Vagina (tissue), 2 donors: ENCODE data around the gene RPL32.

Experiments used
- CTCF ChIP-seq, 3 experiments: fragments of 450-650 bp in 2 of 3; fragments of 200-600 bp in 1 of 3; sonication (generic) in 1 of 3; IDR thresholded peaks; one replicate each; pipeline ENCODE4 v1.5.1; 2017 to 2019; ENCODE audit warnings: antibody characterized with exemption in 3 of 3, mild to moderate bottlenecking in 2 of 3, moderate library complexity in 2 of 3
- POLR2A ChIP-seq, 2 donors: fragments of 450-650 bp; IDR thresholded peaks; one replicate each; pipeline ENCODE4 v1.6.1; 2017; ENCODE audit warnings: antibody characterized with exemption in 2 of 2, mild to moderate bottlenecking in 2 of 2, moderate library complexity in 2 of 2
- POLR2AphosphoS5 ChIP-seq, 2 donors: sonication (generic); formaldehyde crosslinking; IDR thresholded peaks; one replicate each; pipeline ENCODE4 v1.9.0; 2017; ENCODE audit warnings: antibody characterized with exemption in 2 of 2, mild to moderate bottlenecking in 2 of 2, low read depth in 1 of 2; ENCODE audit not compliant: insufficient read depth in 1 of 2

DNA sequence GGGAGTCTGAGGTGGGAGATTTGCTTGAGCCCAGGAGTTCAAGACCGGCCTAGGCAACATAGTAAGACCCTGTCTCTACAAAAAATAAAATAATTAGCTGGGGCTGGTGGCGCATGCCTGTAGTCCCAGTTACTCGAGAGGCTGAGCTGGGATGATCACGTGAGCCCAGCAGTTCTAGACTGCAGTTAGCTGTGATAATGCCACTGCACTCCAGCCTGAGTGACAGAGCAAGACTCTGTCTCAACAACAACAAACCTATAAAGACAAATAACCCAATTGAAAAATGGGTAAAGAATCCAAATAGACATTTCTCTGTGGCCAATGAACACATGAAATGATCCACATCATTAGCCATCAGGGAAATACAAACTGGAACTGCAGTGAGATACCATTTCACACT, 1.1 kb upstream of the RPL32 start:
- no peak for TF ChIP-seq POLR2AphosphoS5 (IDR thresholded peaks at IDR 0.05; ENCODE audit: insufficient read depth in 1 of 2, low read depth in 1 of 2)
- no peak for TF ChIP-seq CTCF (IDR thresholded peaks at IDR 0.05)
- no peak for TF ChIP-seq POLR2A (IDR thresholded peaks at IDR 0.05)
